ENCODE measurements around the gene REXO5.

The REXO5 gene

DNA sequence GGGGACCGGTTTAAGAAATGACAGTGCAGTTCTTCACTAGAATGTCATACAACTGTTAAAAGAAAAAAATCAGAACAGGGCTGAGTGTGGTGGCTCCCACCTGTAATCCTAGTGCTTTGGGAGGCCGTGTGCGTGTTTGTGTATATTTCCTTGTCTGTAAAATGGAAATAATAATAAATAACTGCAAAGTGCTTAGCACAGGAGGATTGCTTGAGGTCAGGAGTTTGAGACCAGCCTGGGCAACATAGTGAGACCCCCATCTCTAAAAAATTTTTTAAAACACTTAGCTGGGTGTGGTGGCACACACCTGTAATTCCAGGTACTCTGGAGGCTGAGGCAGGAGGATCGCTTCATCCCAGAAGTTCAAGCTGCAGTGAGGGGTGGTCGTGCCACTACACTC lies 40.0 kb upstream of the REXO5 start:
- Histone ChIP-seq H4K20me1 (ENCODE audit: insufficient read depth, low read length) (no peaks in the 10 kb centered on the region), H3K4me1 (ENCODE audit: insufficient read depth, low read length) (peaks cover 22% of the 10 kb centered on the region), H3K27ac (ENCODE audit: low read length) (no peak overlapping the region), H3K27me3 (ENCODE audit: insufficient read depth, low read length, poor library complexity) (no peaks in the 10 kb centered on the region), H3K4me2 (ENCODE audit: insufficient read depth, low read length) (no peak overlapping the region), H3K79me2 (ENCODE audit: insufficient read depth, low read length) (no peaks in the 10 kb centered on the region), H3K4me3 (ENCODE audit: low read depth in 1 of 2, low read length in 2 of 2) (no peak overlapping the region), H3K9ac (ENCODE audit: low read depth, low read length) (no peak overlapping the region), H2AFZ (ENCODE audit: low read depth, low read length) (no peak overlapping the region), H3K9me3 (ENCODE audit: insufficient read depth, low read length, severe bottlenecking) (no peaks in the 10 kb centered on the region), H3K36me3 (ENCODE audit: insufficient read depth, low read length) (no peaks in the 10 kb centered on the region)
- DNase-seq (no peak), ATAC-seq (ENCODE audit: insufficient read depth, low read depth) (no peak)
- no peak for TF ChIP-seq CTCF (IDR thresholded peaks at IDR 0.05; ENCODE audit: borderline replicate concordance, extremely low read depth, low read length, poor library complexity, severe bottlenecking)
- no peak for TF ChIP-seq EZH2 (IDR thresholded peaks at IDR 0.05; ENCODE audit: borderline replicate concordance, low read depth, low read length, severe bottlenecking)

GRCh38 chr16:20767577-20767976 lies 38.8 kb upstream of the REXO5 start:
- TF ChIP-seq CTCF (IDR thresholded peaks at IDR 0.05; ENCODE audit: borderline replicate concordance, extremely low read depth, low read length, poor library complexity, severe bottlenecking), result no peak
- no peak for TF ChIP-seq EZH2 (IDR thresholded peaks at IDR 0.05; ENCODE audit: borderline replicate concordance, low read depth, low read length, severe bottlenecking)
- DNase-seq (no peak), ATAC-seq (ENCODE audit: insufficient read depth, low read depth) (no peak)
- no peaks in the 10 kb centered on the region for H3K27me3 ChIP-seq (ENCODE audit: insufficient read depth, low read length, poor library complexity)
- no peak overlapping the region for H3K27ac ChIP-seq (ENCODE audit: low read length)
- H3K9me3 ChIP-seq (ENCODE audit: insufficient read depth, low read length, severe bottlenecking), result no peaks in the 10 kb centered on the region
- H3K4me1 ChIP-seq (ENCODE audit: insufficient read depth, low read length), result peaks cover 22% of the 10 kb centered on the region
- H3K9ac ChIP-seq (ENCODE audit: low read depth, low read length), result no peak overlapping the region
- no peaks in the 10 kb centered on the region for H3K79me2 ChIP-seq (ENCODE audit: insufficient read depth, low read length)
- H2AFZ ChIP-seq (ENCODE audit: low read depth, low read length), result no peak overlapping the region
- no peaks in the 10 kb centered on the region for H3K36me3 ChIP-seq (ENCODE audit: insufficient read depth, low read length)
- no peak overlapping the region for H3K4me2 ChIP-seq (ENCODE audit: insufficient read depth, low read length)
- H4K20me1 ChIP-seq (ENCODE audit: insufficient read depth, low read length), result no peaks in the 10 kb centered on the region
- H3K4me3 ChIP-seq (ENCODE audit: low read depth in 1 of 2, low read length in 2 of 2), result no peak overlapping the region

GRCh38 chr16:20768121-20768520 lies 38.2 kb upstream of the REXO5 start:
- H3K4me3 ChIP-seq (ENCODE audit: low read depth in 1 of 2, low read length in 2 of 2), result no peak overlapping the region
- TF ChIP-seq CTCF (IDR thresholded peaks at IDR 0.05; ENCODE audit: borderline replicate concordance, extremely low read depth, low read length, poor library complexity, severe bottlenecking) (no peak), EZH2 (IDR thresholded peaks at IDR 0.05; ENCODE audit: borderline replicate concordance, low read depth, low read length, severe bottlenecking) (no peak)
- no peaks in the 10 kb centered on the region for H3K9me3 ChIP-seq (ENCODE audit: insufficient read depth, low read length, severe bottlenecking)
- no peak overlapping the region for H2AFZ ChIP-seq (ENCODE audit: low read depth, low read length)
- no peaks in the 10 kb centered on the region for H3K27me3 ChIP-seq (ENCODE audit: insufficient read depth, low read length, poor library complexity)
- no peak overlapping the region for H3K9ac ChIP-seq (ENCODE audit: low read depth, low read length)
- H3K36me3 ChIP-seq (ENCODE audit: insufficient read depth, low read length), result no peaks in the 10 kb centered on the region
- no peak overlapping the region for H3K4me2 ChIP-seq (ENCODE audit: insufficient read depth, low read length)
- H3K4me1 ChIP-seq (ENCODE audit: insufficient read depth, low read length), result peaks cover 18% of the 10 kb centered on the region
- DNase-seq (no peak), ATAC-seq (ENCODE audit: insufficient read depth, low read depth) (no peak)
- H4K20me1 ChIP-seq (ENCODE audit: insufficient read depth, low read length), result no peaks in the 10 kb centered on the region
- no peaks in the 10 kb centered on the region for H3K79me2 ChIP-seq (ENCODE audit: insufficient read depth, low read length)
- H3K27ac ChIP-seq (ENCODE audit: low read length), result no peak overlapping the region

DNA sequence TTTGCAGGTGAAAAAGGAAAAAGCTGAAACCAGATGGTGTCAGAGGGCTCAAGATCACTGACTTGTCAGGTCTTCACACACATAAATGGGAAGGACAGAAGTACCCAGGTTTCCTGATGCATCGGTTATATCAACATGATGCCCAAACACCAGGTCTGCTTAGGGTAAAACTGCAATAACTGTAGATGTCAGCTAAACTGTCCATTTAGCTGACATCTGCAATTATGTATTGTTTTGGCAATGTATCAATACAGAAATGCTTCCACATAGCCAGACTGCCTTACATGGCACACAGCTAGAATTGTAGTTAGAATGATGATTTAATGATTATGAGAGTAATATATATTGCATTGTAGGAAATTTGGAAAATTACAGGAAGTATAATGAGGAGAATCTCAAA lies 37.5 kb upstream of the REXO5 start:
- Histone ChIP-seq H3K4me3 (ENCODE audit: low read depth in 1 of 2, low read length in 2 of 2) (no peak overlapping the region), H3K79me2 (ENCODE audit: insufficient read depth, low read length) (no peaks in the 10 kb centered on the region), H3K9ac (ENCODE audit: low read depth, low read length) (no peak overlapping the region), H3K4me2 (ENCODE audit: insufficient read depth, low read length) (no peak overlapping the region), H3K9me3 (ENCODE audit: insufficient read depth, low read length, severe bottlenecking) (no peaks in the 10 kb centered on the region), H3K27ac (ENCODE audit: low read length) (no peak overlapping the region), H2AFZ (ENCODE audit: low read depth, low read length) (no peak overlapping the region), H3K27me3 (ENCODE audit: insufficient read depth, low read length, poor library complexity) (no peaks in the 10 kb centered on the region), H3K36me3 (ENCODE audit: insufficient read depth, low read length) (no peaks in the 10 kb centered on the region), H4K20me1 (ENCODE audit: insufficient read depth, low read length) (no peaks in the 10 kb centered on the region), H3K4me1 (ENCODE audit: insufficient read depth, low read length) (peaks cover 11% of the 10 kb centered on the region; the same call in 1 of the 2 replicates)
- TF ChIP-seq EZH2 (IDR thresholded peaks at IDR 0.05; ENCODE audit: borderline replicate concordance, low read depth, low read length, severe bottlenecking) (no peak), CTCF (IDR thresholded peaks at IDR 0.05; ENCODE audit: borderline replicate concordance, extremely low read depth, low read length, poor library complexity, severe bottlenecking) (no peak)
- DNase-seq (no peak), ATAC-seq (ENCODE audit: insufficient read depth, low read depth) (no peak)
